GM18907 (cell line): ENCODE results near the gene PILRB.
"Not testable (repeated sequence)": the region's sequence is repeated elsewhere in the genome, so short reads cannot be mapped to it uniquely, and the experiment has no call there.

Source experiments
- ATAC-seq: cut with Tn5 transposase; IDR thresholded peaks from one replicate; pipeline ENCODE4 v1.9.1; 2021; ENCODE audit warnings: mild to moderate bottlenecking, moderate library complexity; ENCODE audit not compliant: unreplicated experiment

Gene PILRB

DNA sequence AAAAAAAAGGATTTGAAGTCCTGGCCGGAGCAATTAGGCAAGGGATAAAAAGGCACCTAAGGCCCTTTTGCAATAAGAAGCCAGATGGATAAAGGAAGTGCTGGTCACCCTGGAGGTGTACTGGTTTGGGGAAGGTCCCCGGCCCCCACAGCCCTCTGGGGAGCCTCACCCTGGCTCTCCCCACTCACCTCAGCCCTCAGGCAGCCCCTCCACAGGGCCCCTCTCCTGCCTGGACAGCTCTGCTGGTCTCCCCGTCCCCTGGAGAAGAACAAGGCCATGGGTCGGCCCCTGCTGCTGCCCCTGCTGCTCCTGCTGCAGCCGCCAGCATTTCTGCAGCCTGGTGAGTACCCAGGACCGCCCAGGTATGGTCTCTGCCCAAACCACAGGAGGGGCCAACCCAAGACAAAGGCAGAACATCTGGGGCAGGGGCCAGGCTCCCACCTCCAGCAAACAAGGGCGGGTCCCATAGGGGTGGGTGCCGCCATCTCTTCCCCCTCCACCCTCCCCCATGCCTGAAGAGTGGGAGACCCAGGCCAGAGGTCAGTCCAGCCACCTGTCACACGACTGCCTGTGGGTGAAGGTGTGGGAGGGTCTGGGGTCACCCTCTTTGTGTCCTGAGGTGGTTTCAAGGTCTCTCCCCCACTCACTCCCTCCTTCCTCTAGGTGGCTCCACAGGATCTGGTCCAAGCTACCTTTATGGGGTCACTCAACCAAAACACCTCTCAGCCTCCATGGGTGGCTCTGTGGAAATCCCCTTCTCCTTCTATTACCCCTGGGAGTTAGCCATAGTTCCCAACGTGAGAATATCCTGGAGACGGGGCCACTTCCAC is at the start of gene PILRB:
Gene PILRB, plus strand, starts transcription at position 91 of the 830 bp plus-strand sequence. Its CDS starts 186 bp downstream, at position 277.
- ATAC-seq = peak; percentile 43

DNA sequence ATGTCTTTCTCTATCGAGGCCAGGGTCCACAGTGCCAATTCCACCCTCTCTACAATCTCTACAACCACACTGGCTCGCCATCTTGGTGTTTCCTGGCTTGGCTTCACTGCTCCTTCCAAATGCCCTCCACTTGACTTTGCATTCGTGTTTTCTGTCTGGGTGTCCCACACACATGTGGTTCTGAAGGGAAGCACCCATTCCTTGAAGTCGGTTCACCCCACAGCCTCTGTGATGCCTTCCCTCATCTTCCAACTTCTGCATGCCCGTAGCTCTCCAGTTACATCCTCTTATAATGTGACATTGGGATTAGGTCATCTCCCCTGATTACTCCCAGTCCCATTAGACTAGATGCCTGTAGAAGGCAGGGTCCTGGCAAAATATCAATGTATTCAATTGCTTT is 39.6 kb upstream of the PILRB start:
- not testable (repeated sequence) for ATAC-seq

DNA sequence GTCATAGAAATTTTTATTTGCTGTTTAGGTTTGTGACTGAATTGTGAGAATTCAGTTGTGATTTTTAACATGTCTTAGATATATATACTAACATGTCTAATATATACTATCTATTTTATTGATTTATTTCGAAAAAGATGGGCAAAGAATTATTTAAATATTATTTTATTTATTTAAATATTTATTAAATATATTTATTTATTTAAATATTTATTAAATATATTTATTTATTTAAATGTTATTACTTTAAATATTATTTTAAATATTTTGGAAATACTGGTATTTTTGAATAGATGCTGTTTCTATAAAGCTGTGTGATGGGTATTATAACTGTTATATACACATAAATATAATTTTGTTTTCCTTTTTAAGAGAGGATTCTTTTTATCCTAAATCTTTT is 36.3 kb upstream of the PILRB start:
- not testable (repeated sequence) for ATAC-seq

DNA sequence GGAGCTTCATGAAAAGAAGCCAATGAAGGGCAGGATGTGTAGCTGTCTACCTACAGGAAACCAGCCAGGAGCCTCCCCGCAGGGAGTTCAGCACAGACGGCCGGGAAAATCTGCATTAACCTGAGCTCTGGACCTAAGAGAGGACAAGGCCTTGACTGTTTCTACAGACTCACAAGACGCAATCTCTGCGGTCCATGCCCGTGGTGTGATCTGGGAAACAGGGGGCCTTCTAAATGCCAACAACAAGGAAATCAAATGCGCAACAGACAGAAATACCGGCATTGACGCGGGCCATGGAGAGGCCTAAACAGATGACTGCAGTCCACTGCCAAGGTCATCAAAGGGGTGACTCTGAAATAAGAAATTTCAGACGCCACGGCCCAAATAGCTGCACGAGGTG is 33.7 kb upstream of the PILRB start:
- not testable (repeated sequence) for ATAC-seq

- not testable (repeated sequence) for ATAC-seq
These were observed 32.2 kb upstream of the PILRB start for GRCh38 chr7:100325671-100326070.

- ATAC-seq = not testable (repeated sequence)
These were observed 31.0 kb upstream of the PILRB start for GRCh38 chr7:100326914-100327313.

DNA sequence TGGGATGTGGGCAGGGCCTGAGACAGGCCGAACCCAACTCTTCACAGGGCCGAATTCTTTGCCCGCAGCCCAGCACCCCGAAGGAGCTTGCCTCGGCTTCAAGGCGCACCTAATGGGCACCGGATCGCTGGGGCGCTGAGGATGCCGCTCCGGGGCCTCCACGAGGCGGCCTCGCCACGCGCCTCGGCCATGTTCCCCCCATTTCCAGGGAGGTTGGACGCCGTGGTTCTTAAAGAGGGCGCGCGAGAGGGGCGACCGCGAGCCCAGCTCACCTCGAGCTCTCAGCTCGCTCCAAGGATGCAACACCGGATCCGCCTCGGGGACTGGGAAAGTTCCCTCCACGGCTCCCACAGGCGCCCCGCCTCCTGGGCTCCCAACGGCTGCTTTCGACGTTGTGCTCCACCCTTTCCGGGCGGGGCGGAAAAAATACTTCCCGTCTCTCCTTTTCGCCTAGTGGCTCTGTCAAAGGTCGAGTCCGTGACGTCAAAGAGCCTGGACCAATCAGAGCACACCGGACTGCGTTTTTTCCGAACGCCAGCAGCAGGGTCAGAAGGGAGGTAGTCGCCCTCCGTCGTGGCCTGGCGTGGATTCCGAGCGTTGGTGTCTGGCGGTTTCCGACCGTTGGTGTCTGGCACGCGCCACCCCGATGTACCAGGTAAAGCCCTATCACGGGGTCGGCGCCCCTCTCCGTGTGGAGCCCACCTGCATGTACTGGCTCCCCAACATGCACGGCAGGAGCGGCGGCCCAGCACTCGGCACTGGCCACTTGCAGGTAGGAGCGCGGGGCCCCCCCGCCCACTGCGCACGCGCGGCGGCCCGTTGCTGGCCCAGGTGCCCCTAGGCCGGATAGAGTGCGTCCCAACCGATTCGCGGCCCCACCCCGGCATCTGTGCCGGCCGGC is 22.1 kb upstream of the PILRB start:
- ATAC-seq = peak; percentile 93

- not testable (repeated sequence) for ATAC-seq
These were observed 19.7 kb upstream of the PILRB start for GRCh38 chr7:100338083-100338696.

DNA sequence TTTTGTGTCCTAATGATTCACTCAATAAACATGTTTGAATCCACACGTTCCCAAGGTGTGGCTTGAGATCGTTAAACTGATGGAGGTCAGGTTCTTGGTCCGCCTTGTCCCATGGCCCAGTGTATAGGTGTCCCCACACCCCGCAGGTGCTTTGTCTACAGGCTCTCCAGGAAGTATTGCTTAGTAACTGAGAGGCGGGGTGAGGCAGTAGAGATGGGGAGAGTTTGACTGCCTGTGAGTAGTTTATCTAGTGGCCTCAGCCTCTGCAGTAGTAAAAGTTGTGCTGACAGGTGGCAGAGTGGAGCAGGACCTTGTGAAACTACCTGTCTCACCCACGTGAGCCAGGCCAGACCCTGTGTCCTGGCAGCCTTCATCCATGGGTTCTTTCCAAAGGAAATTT is 16.6 kb upstream of the PILRB start:
- not testable (repeated sequence) for ATAC-seq

DNA sequence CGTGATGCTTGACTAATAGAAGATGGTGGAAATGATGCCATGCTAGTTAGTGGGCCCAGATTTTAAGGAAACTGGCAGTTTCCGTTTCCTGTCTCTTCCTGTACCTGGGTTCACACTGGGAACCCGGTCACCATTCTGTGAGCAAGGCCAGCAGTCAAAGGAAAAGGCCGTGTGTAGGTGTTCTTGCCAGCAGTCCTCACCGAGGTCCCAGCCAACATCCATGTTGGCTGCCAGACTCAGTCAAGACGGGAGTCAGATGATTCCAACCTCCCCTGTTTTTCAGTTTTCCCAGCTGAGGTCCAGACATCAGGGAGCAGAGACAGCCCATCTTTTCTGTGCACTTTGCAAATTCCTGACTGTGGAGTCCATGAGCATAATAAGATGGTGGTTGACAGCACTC is 15.2 kb upstream of the PILRB start:
- ATAC-seq = no peak

DNA sequence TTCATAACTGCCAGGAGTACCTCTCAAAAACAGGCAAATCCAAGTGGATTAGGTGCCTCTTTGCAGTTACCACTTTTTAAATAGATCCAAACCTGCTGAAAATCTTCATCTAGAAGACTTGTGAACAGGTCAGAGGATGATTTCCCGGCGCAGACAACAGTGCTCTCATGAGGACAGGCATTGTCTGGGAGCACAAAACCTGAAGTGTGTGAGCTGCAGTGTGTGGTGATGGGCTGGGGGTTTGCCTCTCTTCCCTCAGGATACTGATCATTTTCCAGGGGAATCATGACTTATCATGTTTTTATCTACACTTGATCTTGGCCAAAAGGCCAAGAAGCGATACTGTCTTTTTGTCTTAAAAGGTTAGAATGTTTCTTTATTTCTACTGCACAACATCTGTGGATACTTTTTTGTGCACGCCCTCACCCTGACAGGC is 13.8 kb upstream of the PILRB start:
- ATAC-seq = not testable (repeated sequence)

- ATAC-seq = peak; percentile 77
These were observed 13.2 kb upstream of the PILRB start for GRCh38 chr7:100344560-100345287.

- peak; percentile 37 for ATAC-seq
These were observed 12.6 kb upstream of the PILRB start for GRCh38 chr7:100345288-100345672.

DNA sequence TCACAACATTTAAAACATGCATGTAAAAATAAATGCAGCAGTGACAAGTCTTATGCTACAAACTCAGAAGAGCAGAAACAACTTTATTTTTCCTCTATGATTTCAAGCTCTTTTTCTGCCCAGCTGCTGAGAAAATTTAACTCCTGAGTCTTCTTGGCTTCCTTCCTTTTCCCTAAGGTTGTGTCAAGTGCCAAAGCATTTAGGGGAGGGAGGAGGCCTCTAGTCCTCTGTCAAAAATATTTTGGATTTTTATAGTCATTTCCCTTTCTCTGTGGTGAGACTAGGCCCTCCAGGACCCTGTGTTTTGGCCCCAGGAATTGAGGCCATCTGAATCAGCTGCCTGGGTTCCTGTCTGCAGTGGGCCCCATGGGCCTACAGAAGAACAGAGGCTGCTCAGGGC is 11.0 kb upstream of the PILRB start:
- no peak for ATAC-seq

DNA sequence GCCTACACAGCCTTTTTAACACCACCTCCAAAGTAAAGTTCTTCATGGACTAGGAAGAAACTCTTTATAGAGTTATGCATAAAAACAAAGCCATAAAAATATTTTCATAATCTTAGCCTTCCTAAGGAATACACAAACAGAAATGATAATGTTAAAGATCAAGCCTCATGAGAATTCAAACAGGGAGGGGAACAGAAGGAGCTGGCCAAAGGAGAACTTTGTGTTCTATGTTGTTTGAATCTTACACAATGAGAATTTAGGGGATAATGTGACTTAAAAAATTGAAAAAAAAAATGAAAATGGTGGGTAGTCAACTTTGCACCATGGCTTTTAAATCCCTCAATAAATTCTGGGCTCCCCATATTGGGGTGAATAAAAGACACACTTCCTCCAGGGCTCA is 9.1 kb upstream of the PILRB start:
- no peak for ATAC-seq

GRCh38 chr7:100349757-100350156 is 8.2 kb upstream of the PILRB start:
- no peak for ATAC-seq

DNA sequence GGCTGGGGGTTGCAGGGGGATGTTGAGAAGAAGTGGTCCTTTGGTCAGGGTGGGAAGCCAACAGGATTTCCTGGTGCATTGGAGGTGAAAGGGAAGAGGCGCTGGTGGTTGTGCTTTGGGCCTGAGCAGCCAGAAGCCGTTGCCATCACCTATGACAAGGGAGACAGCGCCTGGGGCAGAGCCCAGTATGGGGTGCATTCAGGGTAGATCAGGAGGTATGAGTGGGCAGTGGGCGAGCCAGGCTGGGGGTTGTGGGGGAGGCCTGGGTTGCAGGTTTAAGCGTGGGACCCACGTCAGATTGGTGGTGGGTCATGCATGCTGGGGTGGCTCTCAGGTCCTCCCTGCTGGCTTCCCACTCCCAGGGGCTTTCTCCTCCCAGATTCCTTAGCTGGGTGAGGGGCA is 6.3 kb upstream of the PILRB start:
- no peak for ATAC-seq

DNA sequence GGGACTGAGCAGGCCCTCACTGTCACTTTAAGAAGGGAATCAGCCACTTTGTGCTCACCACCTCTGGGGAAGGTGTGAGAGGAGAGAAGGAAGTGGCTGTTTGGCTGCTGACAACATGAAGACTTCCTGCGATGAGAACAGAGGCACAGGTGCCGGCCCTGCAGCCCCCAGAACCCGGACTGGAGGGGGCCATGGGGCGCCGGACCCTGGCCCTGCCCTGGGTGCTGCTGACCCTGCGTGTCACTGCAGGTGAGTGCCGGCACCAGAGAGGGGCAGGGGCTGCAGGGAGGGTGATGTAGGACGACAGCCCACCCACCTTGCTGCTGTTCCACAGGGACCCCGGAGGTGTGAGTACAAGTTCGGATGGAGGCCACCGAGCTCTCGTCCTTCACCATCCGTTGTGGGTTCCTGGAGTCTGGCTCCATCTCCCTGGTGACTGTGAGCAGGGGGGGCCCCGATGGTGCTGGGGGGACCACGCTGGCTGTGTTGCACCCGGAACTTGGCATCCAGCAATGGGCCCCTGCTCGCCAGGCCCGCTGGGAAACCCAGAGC is 5.6 kb upstream of the PILRB start:
- not testable (repeated sequence) for ATAC-seq

- ATAC-seq = no peak
These were observed 4.8 kb upstream of the PILRB start for GRCh38 chr7:100352984-100353684.
